SKM-1 (cell line): ENCODE measurements around the gene SSX2IP.
"Not testable (repeated sequence)": the region's sequence is repeated elsewhere in the genome, so short reads cannot be mapped to it uniquely, and the experiment has no call there.

ENCODE experiments used
- DNase-seq: peaks from one replicate; lab custom pipeline; 2025; ENCODE audit not compliant: unreplicated experiment; lab: John Stamatoyannopoulos, UW

Gene SSX2IP

DNA sequence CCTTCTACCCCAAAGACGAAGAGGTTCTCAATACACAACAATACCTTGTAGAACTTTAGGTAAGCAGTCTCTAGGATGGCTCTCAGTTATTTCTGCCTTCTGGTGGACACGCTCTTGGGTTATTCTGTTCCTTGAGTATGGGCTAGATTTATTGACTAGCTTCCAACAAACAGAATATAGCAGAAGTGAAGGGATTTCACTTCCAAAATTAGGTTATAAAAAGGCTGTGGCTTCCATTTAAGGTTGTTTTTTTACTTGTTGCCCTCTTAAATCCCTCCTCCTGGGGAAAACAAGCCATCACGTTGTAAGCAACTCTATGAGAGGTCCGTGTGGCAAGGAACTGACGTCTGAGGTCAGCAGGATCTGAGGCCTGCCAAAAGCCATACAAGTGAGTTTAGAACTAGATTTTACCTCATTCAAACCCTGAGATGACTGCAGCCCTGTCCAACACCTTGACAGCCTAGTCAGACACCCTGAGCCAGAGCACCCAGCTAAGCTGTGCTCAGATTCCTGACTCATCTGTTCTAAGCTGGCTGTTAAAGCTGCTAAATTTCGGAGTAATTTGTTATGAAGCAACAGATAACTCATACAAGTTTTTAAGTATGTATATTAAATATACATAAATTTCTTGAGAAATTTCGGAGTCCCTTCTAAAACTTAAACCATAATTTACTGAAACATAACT is 12.7 kb downstream of the SSX2IP start:
- no peak for DNase-seq

DNA sequence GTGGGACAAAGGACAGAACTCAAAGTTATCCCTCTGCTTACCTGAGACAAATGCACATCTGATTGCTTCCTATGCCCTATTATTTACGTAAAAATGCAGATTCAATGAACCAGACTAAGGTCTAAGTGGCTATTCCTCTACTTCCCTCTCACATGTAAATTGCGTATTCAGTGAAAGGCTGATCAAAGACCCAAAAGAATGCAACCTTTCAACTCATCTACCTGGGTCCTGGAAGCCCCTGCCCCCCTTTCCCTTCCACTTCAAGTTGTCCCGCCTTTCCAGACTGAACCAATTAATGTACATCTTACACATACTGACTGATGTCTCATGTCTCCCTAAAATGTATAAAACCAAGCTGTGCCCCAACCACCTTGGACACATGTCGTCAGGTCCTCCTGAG is 14.6 kb downstream of the SSX2IP start:
- no peak for DNase-seq

DNA sequence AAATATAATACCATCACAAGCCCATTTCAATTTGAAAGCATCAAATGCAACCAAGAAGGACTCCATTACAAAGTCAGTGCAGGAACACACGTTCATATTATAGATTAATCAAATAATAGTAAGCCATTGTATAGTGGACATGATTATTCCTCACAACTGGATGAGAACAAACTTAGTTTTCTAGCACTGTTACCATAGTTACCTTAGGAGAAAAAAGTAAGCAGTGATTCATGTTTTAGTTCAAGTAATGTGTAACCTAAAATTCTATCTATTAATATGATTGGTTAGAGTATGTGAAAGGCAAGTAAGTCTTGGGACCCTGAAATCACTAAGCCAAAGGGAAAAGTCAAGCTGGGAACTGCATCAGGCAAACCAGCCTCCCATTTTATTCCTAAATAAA is 15.2 kb downstream of the SSX2IP start:
- no peak for DNase-seq

DNA sequence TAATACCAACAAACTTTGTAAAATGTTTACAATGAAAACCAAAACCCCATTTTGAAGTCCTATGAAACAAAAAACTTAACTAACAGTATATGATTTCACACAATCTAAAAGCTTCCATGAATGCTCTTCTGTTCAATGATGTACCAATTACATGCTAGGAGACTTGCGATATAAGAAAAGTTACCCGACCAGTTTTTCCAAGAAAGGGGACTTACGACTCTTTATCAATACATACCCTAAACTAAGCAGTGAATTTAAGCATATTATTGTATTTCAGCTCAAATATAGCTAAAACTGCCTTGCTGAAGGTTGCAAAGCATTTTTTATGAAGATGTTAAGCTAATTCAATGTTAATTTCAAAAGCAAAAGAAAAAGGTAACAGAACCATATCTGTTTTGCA is 15.6 kb downstream of the SSX2IP start:
- DNase-seq: no peak

DNA sequence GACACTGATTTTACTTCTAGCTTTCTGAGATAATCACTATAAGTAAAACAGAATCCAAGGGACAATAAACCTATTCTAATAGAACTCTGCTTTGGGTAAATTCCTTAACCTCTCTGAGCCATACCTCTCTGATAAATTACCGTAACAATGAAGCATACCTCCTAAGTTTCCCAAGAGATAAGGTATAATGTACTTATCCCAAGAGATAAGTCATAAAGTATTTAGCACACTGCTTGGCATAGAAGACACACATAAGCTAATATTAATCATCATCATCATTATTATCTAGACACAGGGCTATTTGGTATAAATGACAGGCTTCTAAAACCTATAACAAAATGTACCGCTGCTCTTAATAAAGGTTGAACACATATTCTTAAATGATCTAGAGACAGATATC is 16.2 kb downstream of the SSX2IP start:
- DNase-seq: no peak

DNA sequence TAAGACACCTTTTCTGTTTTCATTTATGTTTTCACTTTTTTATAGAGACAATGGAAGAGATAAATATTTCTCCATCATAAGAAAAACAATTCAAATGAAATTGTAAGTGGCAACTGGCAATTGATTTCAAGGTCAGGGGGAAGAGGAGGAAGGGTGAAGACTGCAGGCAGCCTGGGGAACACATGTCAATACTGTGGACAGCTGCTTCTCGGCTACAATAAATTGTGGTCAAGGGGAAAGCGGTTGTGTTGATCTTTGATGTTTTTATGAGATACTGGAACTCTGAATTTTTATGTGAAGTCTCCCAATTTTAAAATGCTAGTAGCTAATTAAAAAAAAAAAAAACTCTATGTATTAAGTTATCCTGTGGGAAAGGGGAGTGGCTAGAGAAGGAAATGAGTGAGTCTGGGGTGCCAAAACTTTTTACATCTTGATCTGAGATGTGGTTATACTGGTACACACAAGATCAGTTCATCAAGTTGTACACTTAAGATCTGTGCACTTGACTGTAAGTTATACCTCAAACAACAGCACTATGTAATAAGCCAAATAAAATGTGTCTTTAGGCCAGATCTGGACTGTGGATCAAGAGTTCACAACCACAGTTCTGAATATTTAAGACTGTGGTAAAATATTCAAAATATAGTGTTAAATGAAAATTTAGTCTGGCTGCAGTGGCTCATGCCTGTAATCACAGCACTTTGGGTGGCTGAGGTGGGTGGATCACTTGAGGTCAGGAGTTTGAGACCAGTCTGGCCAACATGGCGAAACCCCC is 18.0 kb downstream of the SSX2IP start:
- no peak for DNase-seq

DNA sequence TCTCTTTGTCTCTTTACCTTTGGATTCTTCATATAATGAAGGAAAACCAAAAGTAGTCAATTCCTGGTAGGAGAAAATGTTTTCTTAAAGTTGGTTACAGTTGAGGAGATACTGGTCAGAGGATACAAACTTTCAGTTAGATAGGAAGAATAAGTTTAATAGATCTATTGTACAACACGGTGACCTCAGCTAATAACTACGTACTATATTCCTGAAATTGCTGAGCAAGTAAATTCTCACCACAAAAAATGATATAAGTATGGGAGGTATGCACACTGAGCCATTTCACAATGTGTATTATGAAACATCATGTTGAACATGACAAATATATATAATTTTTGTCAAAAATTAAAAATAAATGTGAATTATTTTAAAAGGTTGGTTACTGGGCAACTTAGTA is 20.4 kb downstream of the SSX2IP start:
- no peak for DNase-seq

DNA sequence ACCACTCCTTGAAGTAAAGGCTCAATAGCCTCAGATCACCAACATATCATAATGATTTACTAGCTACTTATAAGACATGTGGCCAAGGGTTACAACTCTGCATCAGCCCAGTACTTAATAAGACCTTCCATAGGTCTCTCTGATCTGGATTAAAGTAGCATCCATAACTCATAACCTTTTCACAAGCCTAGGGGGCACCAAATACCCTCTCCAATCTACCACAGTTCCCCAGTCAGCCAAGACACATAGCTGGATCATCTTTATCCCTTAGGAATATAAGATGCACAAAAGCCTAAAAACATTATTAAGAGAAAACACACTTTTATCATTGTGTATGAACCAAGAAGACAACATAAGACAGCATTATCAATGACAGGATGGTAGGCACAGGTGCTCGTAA is 22.1 kb downstream of the SSX2IP start:
- DNase-seq: no peak

DNA sequence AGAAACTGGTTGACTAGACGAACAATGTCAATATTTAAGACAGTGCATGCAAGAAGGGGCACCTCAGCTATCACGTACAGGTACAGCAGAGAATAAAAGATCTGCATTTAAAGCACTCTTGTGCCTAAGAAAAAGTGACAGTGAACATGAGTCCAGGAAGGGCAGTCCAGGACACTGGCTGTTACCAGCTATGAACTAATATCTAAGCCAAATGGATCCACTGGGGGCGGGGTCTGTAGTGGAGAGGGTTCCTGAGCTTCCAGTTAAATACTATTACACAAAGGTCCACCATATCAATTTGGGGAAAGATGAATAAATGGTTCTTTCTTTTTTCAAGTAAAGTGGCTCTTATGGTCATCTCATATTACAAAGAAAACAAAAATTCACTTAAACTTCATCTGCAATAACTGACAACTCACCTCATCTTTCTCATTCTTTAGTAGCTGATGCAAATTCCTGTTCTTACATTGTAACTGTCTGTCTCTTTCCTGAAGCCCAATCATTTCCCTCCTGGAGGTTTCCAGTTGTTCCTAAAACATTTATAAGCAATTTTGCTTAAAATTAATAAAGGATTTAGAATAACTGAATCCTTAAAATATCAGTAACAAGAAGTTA is 24.5 kb downstream of the SSX2IP start:
- no peak for DNase-seq

DNA sequence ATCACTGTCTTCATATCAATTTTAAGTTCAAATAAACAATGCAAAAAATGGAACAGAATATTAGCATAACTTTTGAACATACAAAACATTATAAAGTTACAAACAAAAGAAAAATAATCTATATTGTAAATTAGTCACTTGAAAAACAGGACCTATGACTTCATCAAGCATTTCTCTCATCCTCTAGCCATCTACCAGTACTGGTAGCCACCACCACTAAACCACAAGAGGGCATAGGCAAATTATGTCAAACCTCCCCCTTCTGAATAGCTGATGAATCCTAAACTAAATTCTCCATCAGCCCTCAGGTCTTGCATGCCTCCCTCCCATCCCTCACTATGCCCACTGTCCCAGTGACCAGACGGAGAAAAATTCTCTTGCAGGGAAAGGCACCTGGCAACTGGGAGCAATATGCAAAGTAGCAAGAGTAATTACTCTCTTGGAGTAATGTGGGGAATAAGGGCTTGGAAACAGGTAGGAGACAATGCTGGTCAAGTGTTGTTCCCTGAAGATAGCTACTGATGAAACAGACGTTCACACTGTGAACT is 37.1 kb downstream of the SSX2IP start:
- DNase-seq: no peak

DNA sequence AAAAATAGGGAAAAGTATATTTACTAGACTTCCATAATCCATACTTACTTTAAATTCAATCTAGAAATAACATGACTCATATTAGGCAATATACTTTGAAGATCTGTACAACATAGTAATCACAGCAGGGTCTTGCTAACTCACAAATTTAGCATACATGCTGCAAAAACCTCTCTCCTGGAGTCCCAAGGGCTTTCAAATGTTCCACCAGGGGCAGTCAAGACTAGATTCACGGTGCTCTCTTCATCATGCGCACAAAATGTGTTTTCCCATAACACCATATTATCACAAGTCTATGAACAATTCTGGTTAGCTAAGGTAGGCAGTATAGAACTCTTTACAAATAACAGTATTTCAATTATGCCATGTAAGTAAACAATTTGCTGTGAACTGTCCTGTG is 45.8 kb downstream of the SSX2IP start:
- DNase-seq: no peak

DNA sequence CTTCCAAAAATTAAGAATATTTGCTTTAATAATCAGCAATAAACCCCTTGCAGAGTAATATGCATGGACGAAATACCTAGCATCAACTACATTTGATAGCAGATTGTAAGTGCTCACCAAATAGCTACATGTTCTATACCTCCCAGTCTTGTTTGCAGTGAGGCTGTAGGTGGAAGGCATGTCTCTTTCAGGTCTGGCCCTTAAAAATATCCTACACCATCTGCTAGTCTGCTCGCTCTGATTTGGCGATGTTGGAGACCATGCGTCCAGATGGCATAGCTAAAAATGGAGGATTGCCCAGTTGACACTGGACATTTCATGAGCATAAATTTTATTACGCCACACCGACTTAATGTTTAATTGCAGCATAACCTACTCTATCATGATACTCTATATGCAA is 47.1 kb downstream of the SSX2IP start:
- no peak for DNase-seq

DNA sequence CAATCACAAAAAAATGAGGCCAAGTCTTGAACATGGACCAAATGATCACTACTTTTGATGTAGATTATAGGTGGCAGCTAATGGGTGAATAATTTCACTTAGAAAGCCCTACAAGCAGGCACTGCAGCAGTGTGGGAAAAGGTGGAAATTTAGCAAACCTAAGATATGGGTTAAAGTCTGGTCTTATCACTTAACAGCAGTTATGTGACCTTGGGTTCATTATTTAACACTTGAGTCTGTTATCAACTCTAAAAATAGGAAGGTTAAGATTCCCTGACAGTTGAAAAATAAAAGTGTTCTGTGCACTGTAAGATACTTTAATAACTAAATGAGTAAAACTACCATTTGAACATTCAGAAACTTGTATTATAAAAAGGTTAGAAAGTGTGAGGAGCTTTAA is 47.5 kb downstream of the SSX2IP start:
- DNase-seq: no peak

DNA sequence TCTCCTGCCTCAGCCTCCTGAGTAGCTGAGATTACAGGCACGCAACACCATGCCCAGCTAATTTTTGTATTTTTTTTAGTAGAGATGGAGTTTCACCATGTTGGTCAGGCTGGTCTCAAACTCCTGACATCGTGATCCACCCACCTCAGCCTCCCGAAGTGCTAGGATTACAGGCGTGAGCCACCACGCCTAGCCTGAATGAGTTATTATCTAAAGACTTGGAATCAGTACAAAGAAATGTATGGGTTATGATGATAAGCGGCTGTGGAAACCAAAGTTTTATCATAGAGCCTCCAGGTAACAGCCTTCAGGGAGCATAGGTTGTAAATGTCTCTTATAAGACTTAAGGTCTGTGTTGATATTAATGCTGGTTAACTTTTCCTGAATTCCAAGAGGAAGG is 50.5 kb downstream of the SSX2IP start:
- not testable (repeated sequence) for DNase-seq

DNA sequence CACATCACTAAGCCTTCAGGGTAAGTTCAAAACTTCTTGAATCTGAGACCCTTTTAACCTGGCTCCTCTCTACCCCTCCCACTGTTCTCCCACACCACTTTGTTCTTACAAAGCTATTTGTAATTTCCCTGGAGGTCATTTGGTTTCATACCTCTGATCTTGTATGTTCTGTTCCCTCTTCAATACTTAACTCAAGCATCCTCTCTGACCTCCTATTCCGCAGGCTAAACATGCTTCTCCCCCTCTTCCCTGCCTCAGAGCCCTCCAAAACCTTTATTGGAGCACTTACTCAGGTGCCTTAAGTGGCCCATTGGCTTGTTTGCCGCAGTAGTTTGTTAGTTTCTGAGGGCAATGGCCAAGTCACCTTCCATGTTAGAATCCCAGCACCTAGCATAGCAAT is 54.8 kb downstream of the SSX2IP start:
- DNase-seq: no peak

DNA sequence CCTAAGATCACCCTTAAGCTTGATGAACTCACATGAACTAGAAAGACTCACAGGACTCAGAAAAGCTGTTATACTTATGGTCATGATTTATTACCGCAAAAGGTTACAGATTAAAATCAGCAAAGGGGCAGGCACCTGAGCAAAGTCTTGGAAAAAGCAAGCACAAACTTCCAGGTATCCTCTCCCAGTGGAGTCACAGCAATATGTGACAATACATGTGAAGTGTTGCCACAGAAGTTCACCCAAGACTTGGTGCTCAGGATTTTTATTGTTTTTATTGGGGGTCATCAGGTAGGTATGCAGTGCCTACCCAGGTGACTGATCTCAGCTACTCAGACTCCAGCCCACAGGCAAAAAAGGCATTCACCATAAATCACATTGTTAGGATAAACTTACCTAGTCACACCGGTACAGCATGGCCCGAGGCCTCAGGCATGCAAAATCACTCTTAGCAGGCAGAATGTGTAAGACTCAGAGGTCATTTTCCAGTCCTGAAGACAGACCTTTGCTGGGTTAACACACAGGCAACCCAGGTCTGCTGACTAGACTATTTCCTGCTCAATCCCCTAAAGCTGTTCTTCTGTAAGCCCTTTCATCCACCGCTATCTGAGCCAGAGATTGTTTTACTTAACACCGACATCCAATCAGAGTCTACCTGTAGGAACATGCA is 55.6 kb downstream of the SSX2IP start:
- DNase-seq: no peak

DNA sequence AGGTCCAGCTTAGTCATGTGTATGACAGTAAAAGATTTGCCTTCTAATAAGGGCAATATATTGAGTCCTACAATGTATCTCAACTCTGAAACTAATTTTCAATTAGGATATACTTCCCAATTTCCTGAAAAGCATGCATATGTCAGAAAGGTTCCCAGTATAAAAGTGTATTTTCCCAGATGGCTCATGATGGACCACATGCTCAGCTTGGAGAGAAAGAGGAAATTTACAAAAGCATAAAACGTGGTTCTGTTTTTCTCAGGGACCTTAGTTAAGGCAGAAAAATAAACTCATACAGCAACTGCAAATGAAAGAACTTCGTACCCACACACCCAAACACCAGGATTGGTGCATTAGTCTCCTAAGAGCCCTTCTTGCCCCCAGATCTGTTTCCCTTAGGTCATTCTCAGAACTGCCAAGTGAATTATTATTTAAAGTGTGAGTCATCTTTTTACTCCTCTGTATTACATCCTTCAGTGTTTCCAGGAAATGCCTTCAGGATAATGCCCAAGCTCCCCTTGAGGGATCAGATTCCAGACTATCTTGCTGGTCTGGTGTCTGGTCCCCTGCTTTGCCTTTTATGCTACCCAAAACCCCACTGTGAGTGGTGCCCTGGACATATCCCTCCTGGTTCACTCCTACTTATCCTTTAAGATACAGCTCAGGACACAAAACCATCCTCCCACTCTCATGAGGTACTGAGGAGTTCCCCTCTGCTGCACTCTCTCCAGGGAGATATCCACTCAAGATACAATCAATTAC is 57.4 kb downstream of the SSX2IP start:
- DNase-seq: no peak

DNA sequence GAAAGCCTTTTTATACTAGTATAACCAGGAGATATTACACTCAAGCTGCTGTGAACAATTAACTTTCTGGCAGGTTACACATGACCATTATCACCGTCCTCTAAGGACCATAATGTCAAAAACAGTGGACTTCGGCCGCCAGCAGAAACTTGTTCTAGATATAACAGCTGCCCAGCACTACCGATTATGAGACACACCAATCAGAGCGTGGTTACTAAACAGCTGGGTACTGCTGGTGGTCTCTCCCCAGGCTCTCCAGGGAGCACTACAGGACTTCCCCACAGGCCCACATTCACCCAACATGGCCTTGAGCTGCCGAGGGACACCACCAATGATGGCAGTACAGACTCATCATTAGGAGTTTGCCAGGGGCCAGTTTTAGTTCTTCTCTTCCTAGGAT is 58.1 kb downstream of the SSX2IP start:
- DNase-seq: no peak

DNA sequence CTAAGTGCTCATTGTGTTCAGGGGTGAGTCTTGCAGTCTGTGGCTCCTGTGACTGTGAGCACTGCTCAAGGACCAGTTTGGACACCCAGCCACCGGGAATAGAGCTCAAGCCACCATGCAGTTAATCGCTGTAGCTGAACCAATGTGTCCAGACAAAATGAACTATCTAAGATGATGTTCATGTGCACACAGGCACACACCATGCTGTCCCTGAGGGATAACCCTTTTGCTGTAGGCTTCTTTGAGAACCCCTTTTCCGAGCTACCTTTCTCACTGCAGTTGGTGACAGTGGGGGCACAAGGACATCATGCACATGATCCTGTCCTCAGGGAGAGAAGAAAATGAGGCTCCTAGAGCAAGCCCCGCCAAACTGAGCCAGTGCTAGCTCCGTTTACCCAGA is 65.4 kb downstream of the SSX2IP start:
- DNase-seq: no peak

DNA sequence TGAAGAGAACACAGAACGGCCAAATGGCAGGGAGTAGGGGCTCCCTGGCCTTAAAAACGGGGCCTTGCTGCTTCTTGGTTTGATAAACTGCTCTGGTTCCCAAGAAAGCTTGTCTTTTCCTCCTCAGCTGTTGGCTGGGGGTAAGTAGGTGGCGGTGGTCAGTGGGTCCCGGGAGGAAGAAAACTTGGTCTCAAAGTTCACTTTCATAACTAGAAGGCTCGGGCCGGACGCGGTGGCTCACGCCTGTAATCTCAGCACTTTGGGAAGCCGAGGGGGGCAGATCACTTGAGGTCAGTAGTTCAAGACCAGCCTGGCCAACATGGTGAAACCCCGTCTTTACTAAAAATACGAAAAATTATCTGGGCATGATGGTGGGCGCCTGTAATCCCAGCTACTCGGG is 68.7 kb downstream of the SSX2IP start:
- no peak for DNase-seq
